Stimulated activated CD4-positive, alpha-beta T cell treated with anti-CD3 and anti-CD28 coated beads, Interleukin-12 subunit alpha, Interleukin-12 subunit beta, amount 100 ng/mL, for 24 hours (primary cell): ENCODE data around the gene PLXNA2.

Source experiments
- DNase-seq, 2 experiments: peaks; one replicate each; pipeline ENCODE4 v3.0.0-alpha.2; 2020; ENCODE audit warnings: low read depth in 2 of 2

Gene PLXNA2

DNA sequence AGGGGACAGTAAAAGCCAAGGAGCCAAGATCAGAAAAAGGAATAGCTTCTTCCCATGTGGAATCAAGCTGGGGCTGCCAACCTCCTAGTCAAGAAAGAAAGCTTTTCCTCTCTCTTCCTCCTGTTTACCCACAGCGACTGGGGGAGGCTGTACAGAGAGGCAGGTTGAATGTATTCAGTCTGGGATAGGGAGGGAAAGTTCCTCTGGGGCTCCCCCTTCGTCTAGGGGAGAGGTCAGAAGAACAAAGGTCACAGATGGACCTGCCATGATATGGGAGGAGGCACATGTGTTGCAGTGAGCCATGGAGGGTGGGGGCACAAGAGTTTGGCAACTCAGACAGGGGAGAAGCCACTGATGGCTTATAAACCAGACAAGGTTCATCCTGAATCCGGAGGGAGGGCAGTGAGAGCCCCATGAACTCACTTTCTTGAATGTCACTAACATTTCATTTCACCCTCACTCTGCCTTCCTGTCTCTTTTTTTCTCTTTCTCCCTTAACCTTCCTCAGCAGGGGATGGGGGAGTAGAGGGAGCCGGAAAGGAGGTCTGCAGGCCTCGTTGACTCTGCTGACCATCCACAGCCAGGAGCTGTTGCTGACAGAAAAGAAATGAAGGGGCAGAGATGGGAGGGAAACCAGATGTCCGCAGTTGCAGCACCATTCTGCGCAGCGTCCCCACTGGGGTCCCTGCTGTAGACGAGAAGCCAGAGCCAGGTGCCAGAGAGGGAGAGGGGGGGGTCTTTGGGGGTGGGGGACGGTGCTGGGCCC lies 61.1 kb downstream of the PLXNA2 start:
- DNase-seq = no peak

DNA sequence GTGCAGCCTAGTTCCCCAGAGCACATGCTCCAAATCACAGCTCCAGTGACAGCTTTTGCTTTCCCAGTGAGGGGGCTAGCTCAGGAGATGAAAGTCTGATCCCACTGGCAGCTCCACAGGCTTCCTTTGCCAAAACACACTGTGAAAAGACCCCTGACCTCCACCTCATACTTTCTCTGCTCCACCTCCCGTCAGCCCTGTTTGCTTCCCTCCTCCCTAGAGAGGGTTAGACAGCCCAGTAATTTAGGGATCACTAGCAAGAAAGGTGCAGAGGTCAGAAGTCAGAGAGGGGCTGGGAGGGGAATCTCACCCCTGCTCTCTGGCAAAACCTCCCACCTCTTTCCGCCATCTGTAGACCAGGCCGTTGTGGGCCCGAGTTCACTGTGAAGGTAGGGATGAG lies 62.8 kb downstream of the PLXNA2 start:
- DNase-seq = no peak

DNA sequence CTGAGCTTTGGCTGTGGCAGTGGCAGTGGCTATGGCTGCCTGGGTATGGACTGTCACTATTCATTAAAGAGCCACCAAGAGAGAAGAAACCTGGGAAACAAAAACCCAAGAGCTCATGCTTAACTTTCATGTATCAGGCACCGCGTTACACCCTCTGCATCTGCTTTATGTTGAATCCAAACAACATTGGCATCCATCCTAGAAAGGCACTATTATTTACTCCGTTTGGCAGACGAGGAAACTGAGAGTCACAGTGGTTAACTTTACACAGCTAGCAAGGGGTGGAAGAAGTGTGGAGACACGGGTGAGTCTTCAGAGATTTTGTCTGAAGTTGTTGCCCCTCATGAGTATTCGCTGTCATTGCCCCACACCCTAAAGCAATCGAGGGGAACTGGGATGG lies 63.8 kb downstream of the PLXNA2 start:
- no peak for DNase-seq

DNA sequence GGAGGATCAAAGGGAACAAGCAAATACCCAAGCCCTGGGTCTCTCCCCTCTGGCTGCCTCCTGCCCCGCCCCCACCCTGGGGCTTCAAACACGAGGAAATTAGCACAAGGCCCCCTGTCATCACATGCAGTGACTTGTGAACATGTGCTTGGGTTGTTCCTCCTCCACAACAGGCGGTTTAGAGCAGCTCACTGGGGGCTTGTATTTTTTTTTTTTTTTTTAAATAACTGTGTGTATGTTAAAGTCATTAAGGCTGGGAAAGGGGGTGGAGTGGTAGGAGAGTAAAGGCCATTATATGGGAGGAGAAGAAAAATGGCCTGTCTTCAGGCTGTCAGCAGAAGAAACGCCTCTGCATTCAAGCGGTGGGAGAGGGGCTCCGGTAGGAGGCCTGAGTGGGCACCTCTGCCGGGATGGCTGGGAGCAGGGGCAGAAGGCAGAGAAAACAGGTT lies 64.2 kb downstream of the PLXNA2 start:
- DNase-seq = no peak

DNA sequence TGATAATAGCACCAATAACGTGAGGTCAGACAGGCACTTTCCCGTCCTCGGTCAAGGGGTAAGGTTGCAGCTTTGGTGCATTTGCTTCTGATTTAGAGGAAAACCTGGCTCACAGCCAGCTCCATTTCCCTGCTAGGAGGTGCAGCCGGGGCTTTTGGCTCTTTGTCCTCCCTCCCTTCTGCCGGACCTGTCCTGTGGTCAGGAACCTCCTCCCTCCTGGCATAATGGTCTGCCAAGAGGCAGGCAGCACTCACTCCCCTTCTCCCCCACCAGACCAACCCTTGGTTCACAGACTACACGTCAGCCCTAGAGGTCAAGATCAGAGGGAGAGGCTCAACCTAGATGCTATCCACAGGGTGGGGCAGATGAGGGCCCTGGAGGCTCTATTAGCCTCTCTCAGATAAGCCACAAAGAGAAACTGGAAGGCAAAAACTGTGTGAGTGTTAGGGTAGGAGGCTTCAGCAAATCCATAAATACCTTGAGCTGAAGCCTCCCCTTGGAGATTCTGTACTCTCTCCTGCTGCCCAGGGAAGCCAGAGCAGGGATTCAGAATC lies 64.8 kb downstream of the PLXNA2 start:
- DNase-seq = no peak

DNA sequence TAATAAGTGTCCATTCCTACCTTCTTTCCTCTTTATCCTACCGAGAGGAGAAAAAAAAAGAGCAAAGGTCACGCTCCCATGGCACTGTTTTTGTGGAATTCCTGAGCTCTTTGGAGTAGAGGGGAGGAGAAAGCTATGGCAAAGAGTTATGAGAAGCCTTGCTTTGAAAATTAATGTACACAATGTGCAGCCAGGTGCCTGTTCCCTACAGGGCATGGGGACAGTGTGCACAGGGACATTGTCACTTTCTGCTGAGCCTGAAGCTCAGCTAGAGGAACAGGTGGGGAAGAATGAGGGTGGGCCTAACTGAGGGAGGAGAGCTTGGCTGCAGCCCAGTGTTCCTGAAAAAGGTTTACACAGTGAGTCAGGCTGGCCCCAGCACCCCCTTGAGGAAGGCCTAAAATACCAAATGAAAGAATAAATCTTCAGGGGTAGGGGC lies 66.1 kb downstream of the PLXNA2 start:
- DNase-seq = no peak

DNA sequence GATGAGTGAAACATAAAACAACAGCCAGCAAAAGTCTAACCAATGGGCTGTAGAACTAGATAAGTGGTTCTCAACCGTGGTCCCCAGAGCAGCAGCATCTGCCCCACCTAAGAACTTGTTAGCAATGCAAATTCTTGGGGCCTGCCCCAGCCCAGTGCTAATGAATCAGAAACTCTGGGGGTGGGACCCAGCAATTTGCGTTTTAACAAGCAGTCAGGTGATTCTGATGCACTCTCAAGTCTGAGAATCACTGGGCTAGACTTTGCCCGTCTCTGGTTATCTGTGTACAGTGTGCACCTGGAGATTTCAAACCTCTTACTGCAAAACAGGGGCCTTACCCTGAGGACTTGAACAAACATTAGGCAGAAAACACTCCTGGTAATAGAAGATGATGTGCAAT lies 66.5 kb downstream of the PLXNA2 start:
- no peak for DNase-seq

DNA sequence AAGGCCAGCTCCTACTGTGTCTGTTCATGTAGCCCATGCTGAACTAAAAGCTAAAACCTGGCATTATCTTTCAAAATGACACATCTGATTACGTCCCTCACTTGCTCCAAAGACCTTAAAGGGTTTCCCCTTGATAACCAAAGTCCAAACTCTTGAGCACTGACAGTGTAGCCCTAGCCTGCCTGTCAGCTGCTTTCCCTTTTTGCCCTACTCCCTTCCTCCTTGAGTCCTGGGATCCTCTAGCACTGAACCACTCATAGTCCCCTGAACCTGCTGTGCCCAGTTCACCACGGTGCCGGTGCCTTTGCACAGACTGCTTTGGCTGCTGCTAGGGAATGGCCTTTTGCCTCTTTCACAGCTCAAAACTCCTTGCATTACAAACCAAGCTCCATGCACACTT lies 67.5 kb downstream of the PLXNA2 start:
- no peak for DNase-seq

DNA sequence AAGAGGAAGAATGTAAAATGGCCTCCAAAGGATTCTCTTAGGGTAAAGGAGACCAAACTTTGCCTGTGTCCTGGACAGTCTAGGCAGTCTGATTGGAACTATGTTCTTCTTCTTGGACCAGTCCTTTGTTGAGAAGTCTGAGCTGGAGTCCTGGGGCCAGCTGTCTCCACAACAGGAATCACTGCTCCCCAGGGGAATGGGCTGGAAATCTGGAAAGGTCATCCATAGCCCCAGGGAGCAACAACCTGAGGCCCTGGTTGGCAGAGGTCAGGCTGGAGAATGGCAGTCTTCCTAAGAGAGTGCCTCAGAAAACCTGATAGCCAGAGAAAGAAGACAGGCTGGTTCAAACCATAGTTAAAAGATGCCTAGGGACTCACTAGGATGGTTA lies 68.7 kb downstream of the PLXNA2 start:
- no peak for DNase-seq

DNA sequence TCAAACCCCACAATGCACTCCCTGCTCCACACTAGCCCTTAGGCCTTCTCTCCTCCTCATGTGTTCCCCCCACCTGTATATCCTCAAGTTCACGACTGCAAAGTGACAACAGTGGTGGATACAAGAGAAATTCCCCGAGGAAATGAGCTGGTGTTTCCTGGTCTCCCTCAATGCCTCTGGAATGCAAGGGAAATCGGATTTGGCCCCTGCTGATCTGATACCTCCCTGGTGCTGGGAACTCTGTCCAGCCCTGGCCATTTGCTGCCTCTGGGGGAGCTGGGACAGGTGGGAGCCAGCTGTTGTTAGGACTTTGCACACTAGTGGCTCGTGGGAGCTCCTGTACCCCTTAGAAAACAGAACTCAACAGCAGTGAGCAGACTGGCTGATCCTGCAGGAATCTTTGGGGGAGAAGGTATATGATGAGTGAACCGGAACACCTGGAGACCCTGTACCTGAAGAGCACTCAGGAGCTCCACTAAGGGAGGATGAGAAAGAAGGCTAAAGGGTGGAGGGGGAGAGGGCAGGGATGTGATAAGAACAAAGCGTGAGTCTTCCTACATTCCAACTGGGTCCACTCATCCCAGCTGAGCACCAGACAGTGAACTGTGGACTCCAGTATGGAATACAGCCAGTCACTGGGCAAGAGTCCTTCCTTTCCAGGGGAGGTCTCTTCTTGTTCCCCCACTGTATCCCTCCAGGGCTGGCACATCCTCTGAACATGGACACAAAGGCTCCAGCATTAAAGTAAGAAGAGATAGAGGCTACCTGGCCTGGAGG lies 69.3 kb downstream of the PLXNA2 start:
- no peak for DNase-seq

DNA sequence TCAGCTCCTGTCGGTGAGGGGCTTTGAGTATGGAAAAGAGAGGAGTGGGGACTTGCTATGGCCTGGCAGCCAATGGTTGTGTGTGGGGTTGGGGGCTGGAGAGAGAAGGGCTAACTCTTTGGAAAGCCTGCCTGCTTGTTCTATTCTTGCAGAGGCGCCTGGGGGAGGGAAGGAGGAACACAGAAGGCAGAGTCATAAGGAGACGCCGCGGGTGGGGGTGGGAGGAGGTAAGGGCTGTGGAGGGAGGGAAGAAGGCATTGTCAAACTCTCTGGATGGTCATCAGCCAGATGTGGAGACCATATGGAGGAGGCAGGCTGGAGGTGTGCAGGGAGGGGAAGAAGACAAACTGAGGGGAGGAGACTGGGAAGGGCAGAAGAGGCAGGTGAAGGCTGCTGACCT lies 70.0 kb downstream of the PLXNA2 start:
- no peak for DNase-seq

DNA sequence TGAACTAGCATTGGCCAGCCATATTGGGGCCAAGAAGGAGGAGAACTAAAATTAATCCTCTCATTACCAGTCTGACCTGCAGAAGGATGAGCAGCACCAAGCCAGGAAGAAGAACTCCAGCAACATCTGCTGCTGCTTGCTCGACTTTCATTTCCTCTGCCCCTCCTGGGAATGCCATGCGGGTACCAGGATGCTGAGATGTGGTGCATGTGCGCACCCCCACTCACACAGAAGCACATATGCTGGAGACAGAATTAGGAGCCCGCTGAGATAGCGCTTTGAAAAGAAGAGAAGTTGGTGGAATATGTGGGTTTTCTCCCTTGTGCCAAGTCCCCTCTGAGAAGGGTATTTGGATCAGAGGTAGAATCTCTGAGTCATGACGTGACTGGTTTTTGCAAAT lies 70.4 kb downstream of the PLXNA2 start:
- DNase-seq = no peak

DNA sequence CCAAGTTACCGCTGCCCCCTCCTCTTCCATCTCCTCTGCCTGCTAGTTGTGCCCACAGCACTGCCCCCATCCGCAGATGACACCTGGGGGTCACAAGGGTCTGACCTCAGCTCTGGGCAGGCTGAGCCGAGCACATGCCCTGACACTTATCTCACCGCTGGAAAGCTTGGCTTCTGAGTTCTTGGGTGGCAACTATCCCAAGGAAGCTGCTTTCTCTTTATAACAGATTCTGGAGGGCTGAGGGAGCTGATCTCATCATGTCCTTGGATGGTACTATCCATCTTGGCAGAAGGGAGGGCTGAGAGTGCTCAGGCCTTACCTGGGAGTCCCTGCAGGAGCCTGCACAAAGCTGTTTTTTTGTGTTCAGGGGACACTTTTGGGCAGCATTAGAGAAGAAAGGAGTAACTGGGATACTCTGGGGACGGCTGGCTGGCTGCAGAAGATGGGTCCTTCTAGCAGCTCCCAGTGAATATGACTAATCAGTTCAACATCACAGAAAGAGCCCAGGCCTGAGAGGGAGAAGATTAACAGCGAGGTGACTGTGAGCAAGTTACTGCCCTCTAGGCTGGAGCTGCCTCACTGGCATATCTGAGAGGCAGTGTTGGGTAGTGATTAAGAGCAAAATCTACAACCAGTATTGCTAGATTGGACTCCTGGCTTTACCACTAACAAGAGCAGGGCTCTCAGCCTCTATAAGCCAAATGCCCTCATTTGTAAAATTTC lies 71.6 kb downstream of the PLXNA2 start:
- DNase-seq = no peak

DNA sequence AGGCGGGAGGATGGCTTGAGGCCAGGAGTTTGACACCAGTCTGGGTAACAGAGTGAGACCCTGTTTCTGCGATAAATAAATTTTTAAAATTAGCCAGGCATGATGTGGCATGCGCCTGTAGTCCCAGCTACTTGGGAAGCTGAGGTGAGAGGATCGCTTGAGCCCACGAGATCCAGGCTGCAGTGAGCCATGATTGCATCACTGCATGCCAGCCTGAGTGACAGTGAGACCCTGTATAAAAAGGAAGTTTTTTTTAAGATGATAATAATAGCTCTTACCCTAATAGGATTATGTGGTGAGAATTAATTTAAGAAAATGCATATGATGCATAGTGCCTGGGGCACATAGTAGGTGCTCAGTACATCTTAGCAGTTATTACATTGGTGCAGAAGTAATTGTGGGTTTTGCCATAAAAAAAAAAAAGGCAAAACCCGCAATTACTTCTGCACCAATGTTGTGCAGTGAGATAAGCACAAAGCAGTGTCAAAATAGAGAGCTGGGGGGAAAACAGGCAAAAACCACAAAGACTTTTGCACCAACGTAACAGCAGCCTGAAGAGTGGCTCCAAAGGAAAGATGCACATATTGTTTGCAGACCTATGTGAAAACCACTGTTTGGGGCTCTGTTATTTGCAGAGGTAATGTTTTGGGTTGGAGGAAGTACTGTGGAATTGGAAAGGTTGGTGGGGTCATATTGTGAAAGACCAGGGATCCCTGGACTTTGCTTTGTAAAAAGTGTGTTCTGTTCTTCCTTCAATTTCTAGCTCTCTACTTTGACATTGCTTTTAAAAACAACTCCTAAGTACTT lies 72.4 kb downstream of the PLXNA2 start:
- no peak for DNase-seq

DNA sequence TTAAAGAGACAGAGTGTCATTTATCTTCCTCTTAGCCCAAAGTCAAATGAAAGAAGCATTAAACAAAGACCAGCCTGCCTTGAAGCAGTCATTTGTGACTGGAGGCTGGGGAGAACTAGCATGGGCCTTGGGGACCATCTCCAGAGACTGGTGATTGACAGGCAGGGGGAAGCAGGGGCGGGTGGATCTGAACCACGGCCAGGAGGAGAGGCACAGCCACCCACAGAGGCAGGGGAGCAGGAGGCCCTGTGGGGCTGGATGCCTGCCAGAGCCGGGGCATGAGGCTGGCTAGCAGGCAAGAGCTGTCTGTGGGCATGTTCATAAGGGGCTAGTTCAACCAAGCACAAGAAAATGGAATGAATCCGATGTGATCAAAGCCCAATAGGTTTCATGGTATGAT lies 73.9 kb downstream of the PLXNA2 start:
- no peak for DNase-seq

DNA sequence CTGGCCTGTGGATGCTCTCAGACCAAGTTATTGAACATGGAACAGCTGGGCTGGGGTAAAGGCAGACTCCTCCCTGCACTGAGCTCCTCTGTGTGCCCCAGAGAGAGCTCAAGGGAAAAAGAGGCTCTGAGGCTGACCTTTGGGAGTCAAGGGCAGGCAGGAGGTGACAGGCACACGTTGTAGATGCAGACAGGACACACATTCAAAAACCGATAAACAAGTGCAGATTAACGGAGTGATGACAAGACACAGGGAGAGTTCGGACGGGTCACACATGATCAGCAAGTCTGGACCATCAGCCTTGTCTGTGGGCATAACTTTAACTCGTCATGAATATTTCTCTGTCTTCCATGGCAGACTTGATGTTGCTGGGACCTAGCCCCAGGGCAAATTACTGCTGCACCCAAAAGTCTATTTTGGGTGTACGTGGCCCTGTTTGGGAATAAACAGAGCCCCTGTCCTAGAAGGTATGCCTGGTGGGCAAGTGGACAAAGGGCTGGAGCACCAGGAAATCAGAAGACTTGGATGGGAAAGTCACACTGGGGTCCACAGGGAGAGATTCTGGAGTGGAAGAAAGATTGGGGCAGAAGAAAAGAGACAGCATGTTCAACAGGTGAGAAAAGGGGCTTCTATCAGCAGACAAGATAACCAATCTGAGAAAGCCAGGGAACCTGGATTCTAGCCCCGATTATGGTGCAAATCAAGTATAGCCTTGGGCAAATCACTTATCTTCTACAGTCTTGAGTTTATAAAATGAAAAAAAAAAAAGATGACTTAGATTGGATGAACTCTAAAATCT lies 74.9 kb downstream of the PLXNA2 start:
- DNase-seq = no peak

DNA sequence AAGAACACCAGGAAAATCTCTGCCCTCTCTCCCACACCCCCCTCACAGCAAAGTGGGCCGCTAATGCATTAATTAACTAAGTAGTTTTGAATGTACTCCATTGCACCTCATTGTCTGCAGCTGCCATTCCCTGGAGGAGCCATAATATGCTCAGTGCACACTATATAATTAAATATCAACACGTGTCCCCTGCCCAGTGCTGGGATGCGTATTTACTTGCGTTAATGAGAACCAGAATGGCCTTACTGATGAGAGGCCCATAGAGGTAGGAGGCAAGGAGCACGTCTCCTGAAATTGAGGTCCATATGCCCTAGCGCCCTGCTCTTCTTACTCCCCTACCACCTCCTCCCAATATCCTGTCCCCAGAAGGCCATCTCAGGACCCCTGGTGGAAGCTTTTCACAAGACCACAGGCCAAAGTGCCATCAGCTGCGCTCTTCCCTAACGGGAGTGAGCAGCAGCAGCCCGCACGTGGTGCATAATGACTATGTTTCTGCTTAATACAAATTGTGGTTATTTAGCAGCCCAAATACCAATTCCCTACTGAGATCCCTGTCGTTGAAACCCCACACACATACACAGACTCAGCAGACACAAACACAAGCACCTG lies 76.8 kb downstream of the PLXNA2 start:
- DNase-seq = no peak

DNA sequence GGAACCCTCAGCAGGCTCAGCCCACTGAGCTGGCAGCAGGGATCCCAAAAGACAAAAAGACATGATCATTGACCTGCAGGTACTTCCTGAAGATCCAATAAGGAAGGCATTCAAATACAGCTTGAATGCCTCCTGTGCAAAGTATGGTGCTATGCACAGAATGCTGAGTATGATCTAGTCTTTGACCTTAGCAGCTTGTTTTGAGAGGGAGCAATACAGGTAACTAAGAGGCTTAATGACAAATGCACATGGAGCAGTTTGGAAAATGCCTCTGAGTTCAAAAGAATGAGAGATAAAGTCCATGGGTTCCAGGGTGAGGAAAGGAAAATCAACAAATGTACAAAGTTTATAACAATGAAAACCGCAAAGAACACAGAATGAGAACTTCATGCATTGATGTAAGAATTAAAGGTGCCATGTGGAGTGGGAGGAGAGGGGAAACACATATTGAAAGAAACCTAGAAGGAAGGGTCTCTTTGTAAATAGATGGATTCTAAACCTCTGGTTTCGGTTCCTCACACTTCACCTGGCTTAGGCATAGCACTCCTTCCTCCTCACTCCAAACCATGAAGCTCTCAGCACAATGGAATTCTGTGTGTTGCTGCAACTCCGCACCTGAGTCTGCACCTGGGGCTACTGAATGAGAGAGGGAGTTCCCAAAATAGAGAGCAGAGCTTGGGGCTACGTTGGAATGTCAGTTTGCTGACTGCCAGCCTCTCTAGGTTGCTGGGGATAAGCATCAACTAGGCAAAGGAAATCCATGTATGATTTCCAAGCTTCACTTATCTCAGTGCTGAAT lies 77.6 kb downstream of the PLXNA2 start:
- no peak for DNase-seq

DNA sequence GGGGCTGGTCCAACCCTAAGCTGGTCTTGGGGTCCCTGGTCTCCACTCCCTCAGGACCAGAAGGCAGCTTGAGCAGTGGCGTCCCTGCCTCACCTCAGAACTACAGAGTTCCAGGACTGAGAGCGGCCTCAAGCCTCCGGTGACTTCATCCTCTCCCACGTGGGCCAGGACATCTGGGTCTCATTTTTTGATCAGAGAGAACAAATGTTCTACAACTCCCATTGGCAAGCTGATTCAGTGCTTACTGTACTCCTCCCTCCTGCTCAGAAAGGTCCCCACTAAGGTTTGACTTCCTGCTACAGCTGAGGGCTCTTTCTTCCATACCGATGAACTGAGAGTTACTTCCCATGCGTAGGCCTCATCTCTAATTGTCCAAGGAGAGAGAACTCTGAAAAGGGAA lies 78.5 kb downstream of the PLXNA2 start:
- DNase-seq = no peak
